OCI-LY1 (cell line): Measurements from ENCODE around the gene KMT2A.

Experiments
- H2AFZ ChIP-seq: fragments of 200-600 bp; sonication (generic), shearing (Covaris generic); 2 replicates; pipeline ENCODE4 v1.6.0; 2014; ENCODE audit warnings: antibody characterized with exemption, mild to moderate bottlenecking, low read length
- H3F3A ChIP-seq: fragments of 200-600 bp; sonication (generic), shearing (Covaris generic); 2 replicates; pipeline ENCODE4 v1.6.0; 2014; ENCODE audit warnings: mild to moderate bottlenecking, antibody characterized with exemption, low read length, moderate library complexity; ENCODE audit not compliant: insufficient read depth
- H3K27ac ChIP-seq: fragments of 200-600 bp; sonication (generic); 2 replicates; pipeline ENCODE4 v1.5.1; 2014; ENCODE audit warnings: low read length, mixed run types, mild to moderate bottlenecking, low read depth; ENCODE audit not compliant: poor library complexity, severe bottlenecking
- H3K27me3 ChIP-seq: fragments of 200-600 bp; sonication (generic); 2 replicates; pipeline ENCODE4 v1.6.0; 2014; ENCODE audit warnings: antibody characterized with exemption, mild to moderate bottlenecking, low read length, moderate library complexity; ENCODE audit not compliant: insufficient read depth
- H3K36me3 ChIP-seq: fragments of 200-600 bp; sonication (generic); 2 replicates; pipeline ENCODE4 v1.6.1; 2014; ENCODE audit warnings: mild to moderate bottlenecking, antibody characterized with exemption, low read length, moderate library complexity, mixed read lengths; ENCODE audit not compliant: insufficient read depth
- H3K4me1 ChIP-seq: fragments of 200-600 bp; sonication (generic); 2 replicates; pipeline ENCODE4 v1.5.1; 2014; ENCODE audit warnings: mild to moderate bottlenecking, low read length, moderate library complexity; ENCODE audit not compliant: insufficient read depth, severe bottlenecking
- H3K4me2 ChIP-seq: fragments of 200-600 bp; sonication (generic), shearing (Covaris generic); 2 replicates; pipeline ENCODE4 v1.6.1; 2014; ENCODE audit warnings: low read length
- H3K4me3 ChIP-seq: fragments of 200-600 bp; sonication (generic); 2 replicates; pipeline ENCODE4 v1.5.1; 2014; ENCODE audit warnings: low read length, low read depth, mild to moderate bottlenecking, mixed read lengths; ENCODE audit not compliant: poor library complexity, severe bottlenecking
- H3K79me2 ChIP-seq: fragments of 200-600 bp; shearing (Covaris generic); 2 replicates; pipeline ENCODE4 v1.6.1; 2016; ENCODE audit warnings: mixed run types, low read length, mixed read lengths; ENCODE audit not compliant: insufficient read depth
- H3K9ac ChIP-seq: fragments of 200-600 bp; sonication (generic), shearing (Covaris generic); 2 replicates; pipeline ENCODE4 v1.6.1; 2014; ENCODE audit warnings: mild to moderate bottlenecking, low read length, mixed read lengths
- H3K9me2 ChIP-seq: fragments of 200-600 bp; sonication (generic), shearing (Covaris generic); 2 replicates; pipeline ENCODE4 v1.6.1; 2014; ENCODE audit warnings: low read depth, mild to moderate bottlenecking, low read length, mixed read lengths
- H3K9me3 ChIP-seq: fragments of 200-600 bp; shearing (Covaris generic); 2 replicates; pipeline ENCODE4 v1.6.1; 2014; ENCODE audit warnings: low read length, mixed read lengths
- H4K20me1 ChIP-seq: fragments of 200-600 bp; sonication (generic), shearing (Covaris generic); 2 replicates; pipeline ENCODE4 v1.6.0; 2016; ENCODE audit warnings: mild to moderate bottlenecking, low read length; ENCODE audit not compliant: insufficient read depth
- EZH2 ChIP-seq: fragments of 200-600 bp; sonication (generic), shearing (Covaris generic); IDR thresholded peaks from 2 replicates; pipeline ENCODE4 v1.8.0; 2017; ENCODE audit warnings: borderline replicate concordance, mixed run types, mild to moderate bottlenecking, antibody characterized with exemption, low read length, moderate library complexity, mixed read lengths
- TF ChIP-seq, protein P1 (sequence below): fragments of 200-600 bp; sonication (generic), shearing (Covaris generic); IDR thresholded peaks from 2 replicates; pipeline ENCODE4 v1.5.1; 2017; ENCODE audit warnings: mild to moderate bottlenecking, antibody characterized with exemption, low read length, moderate library complexity, mixed read lengths

Gene KMT2A

DNA sequence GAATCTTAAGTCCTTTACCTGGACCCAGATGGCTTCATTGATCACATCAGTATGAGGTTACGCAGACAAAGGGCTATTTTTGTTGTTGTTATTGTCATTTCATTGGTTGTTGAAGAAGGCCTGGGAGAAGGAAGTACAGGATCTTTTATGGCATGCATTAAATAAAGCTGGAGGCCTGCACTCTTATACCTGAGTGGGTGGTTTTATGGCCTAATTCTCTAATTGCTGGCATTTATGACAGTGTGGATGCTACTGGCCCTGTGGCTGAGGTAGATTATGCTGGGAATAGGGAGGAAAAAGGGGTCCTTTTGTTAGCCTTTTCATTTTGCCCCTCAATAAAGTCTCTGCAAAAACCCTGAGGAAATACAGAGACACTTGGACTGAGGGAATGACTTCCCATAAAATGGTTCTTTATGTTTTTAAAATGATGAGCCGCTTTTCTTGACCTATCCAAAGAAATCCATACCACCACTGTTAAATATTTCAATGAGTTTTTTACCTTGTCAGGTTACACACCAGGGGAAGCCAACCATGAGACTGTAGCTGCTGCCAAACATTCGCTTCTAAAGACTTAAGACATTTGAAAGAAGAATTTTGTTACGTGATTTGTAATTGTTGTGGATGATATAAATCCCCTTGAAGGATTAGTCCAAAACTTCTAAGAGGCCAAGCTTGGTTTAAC is 6.8 kb downstream of the KMT2A start:
- no peak overlapping the region for H2AFZ ChIP-seq
- no peaks in the 10 kb centered on the region for H3K9me3 ChIP-seq
- no peaks in the 10 kb centered on the region for H4K20me1 ChIP-seq
- peaks cover 20% of the 10 kb centered on the region for H3K36me3 ChIP-seq
- no peaks in the 10 kb centered on the region for H3K27me3 ChIP-seq
- no peak overlapping the region for H3K4me2 ChIP-seq
- no peak overlapping the region for H3K27ac ChIP-seq
- H3K4me3 ChIP-seq = no peak overlapping the region
- H3K79me2 ChIP-seq = peaks cover 91% of the 10 kb centered on the region
- H3K9me2 ChIP-seq = no peaks in the 10 kb centered on the region
- TF ChIP-seq, protein P1, sequence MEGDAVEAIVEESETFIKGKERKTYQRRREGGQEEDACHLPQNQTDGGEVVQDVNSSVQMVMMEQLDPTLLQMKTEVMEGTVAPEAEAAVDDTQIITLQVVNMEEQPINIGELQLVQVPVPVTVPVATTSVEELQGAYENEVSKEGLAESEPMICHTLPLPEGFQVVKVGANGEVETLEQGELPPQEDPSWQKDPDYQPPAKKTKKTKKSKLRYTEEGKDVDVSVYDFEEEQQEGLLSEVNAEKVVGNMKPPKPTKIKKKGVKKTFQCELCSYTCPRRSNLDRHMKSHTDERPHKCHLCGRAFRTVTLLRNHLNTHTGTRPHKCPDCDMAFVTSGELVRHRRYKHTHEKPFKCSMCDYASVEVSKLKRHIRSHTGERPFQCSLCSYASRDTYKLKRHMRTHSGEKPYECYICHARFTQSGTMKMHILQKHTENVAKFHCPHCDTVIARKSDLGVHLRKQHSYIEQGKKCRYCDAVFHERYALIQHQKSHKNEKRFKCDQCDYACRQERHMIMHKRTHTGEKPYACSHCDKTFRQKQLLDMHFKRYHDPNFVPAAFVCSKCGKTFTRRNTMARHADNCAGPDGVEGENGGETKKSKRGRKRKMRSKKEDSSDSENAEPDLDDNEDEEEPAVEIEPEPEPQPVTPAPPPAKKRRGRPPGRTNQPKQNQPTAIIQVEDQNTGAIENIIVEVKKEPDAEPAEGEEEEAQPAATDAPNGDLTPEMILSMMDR = no peak
- TF ChIP-seq EZH2 = no peak
- peaks cover 57% of the 10 kb centered on the region for H3K4me1 ChIP-seq
- no peak overlapping the region for H3K9ac ChIP-seq
- H3F3A ChIP-seq = no peaks in the 10 kb centered on the region

DNA sequence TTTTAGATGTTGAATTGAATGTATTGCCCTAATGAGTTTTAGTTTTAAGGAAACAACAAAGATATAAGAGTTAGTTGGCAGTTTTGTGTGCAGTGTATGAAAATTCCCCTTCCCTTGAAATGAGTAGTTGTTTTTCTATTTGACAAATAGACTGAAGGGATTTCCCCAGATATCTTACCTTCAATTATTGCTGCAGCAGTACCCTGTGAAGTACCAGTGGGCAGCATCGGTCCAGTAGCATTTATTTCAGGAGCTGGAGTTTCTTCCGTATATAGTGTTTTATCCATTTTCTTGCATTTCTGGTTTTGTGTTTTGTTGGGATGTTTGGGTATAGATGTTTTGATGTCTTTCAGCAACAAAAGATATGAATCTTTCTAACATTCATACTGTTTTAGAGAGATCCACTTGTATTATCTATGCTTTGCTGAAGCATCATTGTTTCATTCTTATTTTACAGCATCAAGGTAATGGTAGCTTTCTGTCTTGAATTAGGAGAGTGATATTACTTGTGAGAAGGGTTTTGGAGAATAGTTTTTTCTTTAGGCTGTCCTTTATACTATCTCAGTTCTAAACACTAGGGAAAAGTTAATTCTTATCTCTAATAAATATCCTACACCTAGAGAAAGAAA is 7.4 kb downstream of the KMT2A start:
- H3K36me3 ChIP-seq = peaks cover 20% of the 10 kb centered on the region
- H3K9ac ChIP-seq = no peak overlapping the region
- H3K27me3 ChIP-seq = no peaks in the 10 kb centered on the region
- no peaks in the 10 kb centered on the region for H3F3A ChIP-seq
- H3K4me3 ChIP-seq = no peak overlapping the region
- no peak overlapping the region for H3K27ac ChIP-seq
- H3K4me2 ChIP-seq = no peak overlapping the region
- no peak overlapping the region for H2AFZ ChIP-seq
- TF ChIP-seq, protein P1 = no peak
- no peak for TF ChIP-seq EZH2
- no peaks in the 10 kb centered on the region for H3K9me2 ChIP-seq
- H4K20me1 ChIP-seq = no peaks in the 10 kb centered on the region
- H3K79me2 ChIP-seq = peaks cover 92% of the 10 kb centered on the region
- H3K9me3 ChIP-seq = no peaks in the 10 kb centered on the region
- H3K4me1 ChIP-seq = peaks cover 51% of the 10 kb centered on the region

DNA sequence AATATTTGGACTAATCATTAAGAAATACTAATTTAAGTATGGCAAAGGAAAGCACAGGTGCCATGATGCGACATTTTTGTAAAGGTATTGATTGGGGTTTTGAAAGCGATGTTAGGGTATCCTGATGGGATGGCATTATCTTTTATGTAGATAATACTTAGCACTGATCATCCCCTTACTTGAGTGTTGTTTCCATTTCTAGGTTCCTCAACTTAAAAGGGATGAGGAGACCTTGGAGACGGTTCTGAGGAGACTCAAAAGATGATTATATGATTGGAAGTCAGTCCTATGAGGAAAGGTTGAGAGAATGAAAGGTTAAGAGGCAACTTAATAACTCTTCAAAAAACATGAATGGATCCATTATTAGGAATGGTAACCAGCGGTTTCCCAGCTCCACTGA is 11.1 kb downstream of the KMT2A start:
- Histone ChIP-seq H3K79me2 (peaks cover 65% of the 10 kb centered on the region), H3K27me3 (no peaks in the 10 kb centered on the region), H3K9me2 (no peaks in the 10 kb centered on the region), H3K9ac (no peak overlapping the region), H3K9me3 (no peaks in the 10 kb centered on the region), H3F3A (no peaks in the 10 kb centered on the region), H3K4me3 (no peak overlapping the region), H2AFZ (no peak overlapping the region), H3K36me3 (peaks cover 15% of the 10 kb centered on the region), H3K4me2 (no peak overlapping the region), H3K27ac (no peak overlapping the region), H4K20me1 (no peaks in the 10 kb centered on the region), H3K4me1 (peaks cover 14% of the 10 kb centered on the region)
- TF ChIP-seq, protein P1 = no peak
- no peak for TF ChIP-seq EZH2
